H1 (cell line): ENCODE results near the gene GPATCH4. TPM values are rescaled to one million over a fixed set of nuclear protein-coding genes. Genes with fewer than 3 reads are reported as not detected.

Source experiments
- CTCF ChIA-PET: fragments of 300-600 bp; sonication (Branson Sonifier 250); formaldehyde crosslinking; loops from one replicate; lab custom pipeline; 2021; ENCODE audit not compliant: partially characterized antibody; lab: Charles Lee
- POLR2A ChIA-PET: fragments of 300-600 bp; sonication (Branson Sonifier 250); formaldehyde crosslinking; loops from one replicate; lab custom pipeline; 2021; ENCODE audit warnings: inconsistent platforms; ENCODE audit not compliant: partially characterized antibody; lab: Charles Lee
- DNase-seq, 2 experiments: peaks; one replicate each; pipeline versions ENCODE4 v3.0.0 to v3.0.0-alpha.2; 2010 to 2022; ENCODE audit warnings: low spot score in 2 of 2, low read depth in 1 of 2, mixed read lengths in 1 of 2
- FAIRE-seq: peaks from 2 replicates; lab custom pipeline; 2011; peaks lifted over from hg19 to GRCh38; lab: Jason Lieb, UNC
- H2AFZ ChIP-seq: 2 replicates; pipeline ENCODE4 v1.8.1; 2012; ENCODE audit warnings: low read length, inconsistent platforms
- H2AK5ac ChIP-seq: 2 replicates; pipeline ENCODE4 v1.6.1; 2013; ENCODE audit warnings: low read depth, low read length
- H2BK120ac ChIP-seq: replicated peaks from 2 replicates; pipeline ENCODE3; 2013; ENCODE audit warnings: low read depth, low read length, inconsistent platforms
- H2BK12ac ChIP-seq: 2 replicates; pipeline ENCODE4 v1.6.1; 2013; ENCODE audit warnings: low read depth, low read length
- H2BK15ac ChIP-seq: 2 replicates; pipeline ENCODE4 v1.6.1; 2013; ENCODE audit warnings: low read length
- H2BK20ac ChIP-seq: 2 replicates; pipeline ENCODE4 v1.6.1; 2013; ENCODE audit warnings: low read length
- H2BK5ac ChIP-seq: 2 replicates; pipeline ENCODE4 v1.6.1; 2013; ENCODE audit warnings: low read depth, low read length
- H3K14ac ChIP-seq: 2 replicates; pipeline ENCODE4 v1.6.1; 2013; ENCODE audit warnings: inconsistent platforms; ENCODE audit not compliant: insufficient read length
- H3K18ac ChIP-seq: 2 replicates; pipeline ENCODE4 v1.6.1; 2013; ENCODE audit warnings: low read length; ENCODE audit errors: extremely low read depth
- H3K23ac ChIP-seq: 2 replicates; pipeline ENCODE4 v1.6.1; 2013; ENCODE audit warnings: inconsistent platforms; ENCODE audit not compliant: insufficient read length
- H3K23me2 ChIP-seq: 2 replicates; pipeline ENCODE4 v1.6.1; 2013; ENCODE audit warnings: low read depth, low read length
- H3K27ac ChIP-seq: 2 replicates; pipeline ENCODE4 v1.6.1; 2011; ENCODE audit warnings: low read depth, low read length, inconsistent platforms
- H3K27me3 ChIP-seq, 4 experiments: replicated peaks in 1 of 4; 1 replicate in 1 of 4; 2 replicates in 3 of 4; pipeline versions ENCODE4 v1.6.1 to v1.8.1; 2011 to 2013; ENCODE audit warnings: low read length in 3 of 4, mild to moderate bottlenecking in 3 of 4, inconsistent platforms in 2 of 4, mixed read lengths in 2 of 4, moderate library complexity in 1 of 4; ENCODE audit not compliant: control insufficient read depth in 3 of 4, insufficient read depth in 3 of 4; ENCODE audit errors: extremely low read depth in 1 of 4
- H3K36me3 ChIP-seq, 4 experiments: 2 replicates each; pipeline versions ENCODE4 v1.6.1 to v1.8.1; 2011 to 2013; ENCODE audit warnings: mild to moderate bottlenecking in 4 of 4, low read length in 3 of 4, moderate library complexity in 2 of 4, control low read depth in 1 of 4, inconsistent platforms in 1 of 4; ENCODE audit not compliant: insufficient read depth in 4 of 4, control insufficient read depth in 2 of 4
- H3K4ac ChIP-seq: replicated peaks from 2 replicates; pipeline ENCODE3; 2013; ENCODE audit warnings: low read length, low read depth, mixed read lengths, inconsistent platforms; ENCODE audit not compliant: insufficient read length
- H3K4me1 ChIP-seq, 4 experiments: replicated peaks in 1 of 4; 1 replicate in 1 of 4; 2 replicates in 3 of 4; pipeline versions ENCODE4 v1.6.1 to v1.8.1; 2011 to 2013; ENCODE audit warnings: low read length in 3 of 4, inconsistent platforms in 2 of 4, mixed read lengths in 1 of 4; ENCODE audit not compliant: insufficient read depth in 4 of 4, control insufficient read depth in 3 of 4
- H3K4me2 ChIP-seq, 2 experiments: 2 replicates each; pipeline versions ENCODE4 v1.6.1 to v1.8.1; 2011 to 2013; ENCODE audit warnings: low read depth in 2 of 2, low read length in 2 of 2, control low read depth in 1 of 2, inconsistent platforms in 1 of 2, mild to moderate bottlenecking in 1 of 2; ENCODE audit not compliant: insufficient read depth in 1 of 2
- H3K4me3 ChIP-seq, 4 experiments: fragments of 200-600, 300-600 bp in 1 of 4; sonication (generic), shearing (Covaris generic), sonication (Bioruptor Twin) in 1 of 4; 2 replicates each; pipeline versions ENCODE4 v1.5.1 to v1.8.1; 2011 to 2016; ENCODE audit warnings: low read length in 4 of 4, low read depth in 3 of 4, control low read depth in 2 of 4, inconsistent platforms in 2 of 4, mild to moderate bottlenecking in 2 of 4, mixed read lengths in 1 of 4, moderate library complexity in 1 of 4; ENCODE audit not compliant: insufficient read depth in 2 of 4; ENCODE audit errors: extremely low read depth in 1 of 4
- H3K56ac ChIP-seq: replicated peaks from 2 replicates; pipeline ENCODE3; 2013; ENCODE audit warnings: low read depth, mild to moderate bottlenecking, mixed read lengths, low read length, inconsistent platforms; ENCODE audit not compliant: insufficient read length
- H3K79me1 ChIP-seq: 2 replicates; pipeline ENCODE4 v1.6.1; 2013; ENCODE audit warnings: low read depth, low read length, control low read depth
- H3K79me2 ChIP-seq, 2 experiments: 2 replicates each; pipeline versions ENCODE4 v1.6.1 to v1.8.1; 2012 to 2013; ENCODE audit warnings: low read length in 2 of 2, mild to moderate bottlenecking in 2 of 2, inconsistent platforms in 1 of 2; ENCODE audit not compliant: insufficient read depth in 2 of 2, control insufficient read depth in 1 of 2
- H3K9ac ChIP-seq, 4 experiments: replicated peaks in 1 of 4; 1 replicate in 1 of 4; 2 replicates in 3 of 4; pipeline versions ENCODE4 v1.6.1 to v1.8.1; 2011 to 2013; ENCODE audit warnings: low read depth in 3 of 4, low read length in 3 of 4, control low read depth in 2 of 4, mild to moderate bottlenecking in 2 of 4, moderate library complexity in 2 of 4, inconsistent platforms in 1 of 4; ENCODE audit errors: extremely low read depth in 1 of 4
- H3K9me3 ChIP-seq, 2 experiments: 2 replicates each; pipeline versions ENCODE4 v1.6.1 to v1.8.1; 2012 to 2013; ENCODE audit warnings: mild to moderate bottlenecking in 2 of 2, moderate library complexity in 2 of 2, control low read depth in 1 of 2, inconsistent platforms in 1 of 2, low read depth in 1 of 2, low read length in 1 of 2, mixed read lengths in 1 of 2; ENCODE audit not compliant: insufficient read depth in 2 of 2
- H4K20me1 ChIP-seq, 2 experiments: replicated peaks in 1 of 2; 2 replicates each; pipeline versions ENCODE3 to v1.8.1; 2011 to 2013; ENCODE audit warnings: inconsistent platforms in 2 of 2, low read length in 2 of 2, mild to moderate bottlenecking in 1 of 2; ENCODE audit not compliant: insufficient read depth in 2 of 2, control insufficient read depth in 1 of 2
- H4K5ac ChIP-seq: 2 replicates; pipeline ENCODE4 v1.6.1; 2013; ENCODE audit warnings: low read length, low read depth, mixed read lengths, inconsistent platforms; ENCODE audit not compliant: insufficient read length
- H4K8ac ChIP-seq: 2 replicates; pipeline ENCODE4 v1.8.0; 2013; ENCODE audit warnings: mild to moderate bottlenecking, moderate library complexity, low read length, inconsistent platforms; ENCODE audit not compliant: insufficient read depth; ENCODE audit errors: extremely low read depth
- H4K91ac ChIP-seq: replicated peaks from 2 replicates; pipeline ENCODE3; 2013; ENCODE audit warnings: low read length, mixed read lengths, inconsistent platforms; ENCODE audit not compliant: insufficient read length
- BACH1 ChIP-seq: IDR thresholded peaks from 2 replicates; pipeline ENCODE4 v1.6.1; 2012; ENCODE audit warnings: low read length, improper control_type of control experiment
- BCL11A ChIP-seq, 2 experiments: IDR thresholded peaks; one replicate each; pipeline ENCODE4 v1.6.1; 2011; ENCODE audit warnings: low read depth in 2 of 2, low read length in 2 of 2, mild to moderate bottlenecking in 2 of 2
- BRCA1 ChIP-seq: IDR thresholded peaks from 2 replicates; pipeline ENCODE4 v1.6.1; 2012; ENCODE audit warnings: low read depth, low read length, improper control_type of control experiment
- FOSL1 ChIP-seq: IDR thresholded peaks from 2 replicates; pipeline ENCODE4 v1.6.1; 2011; ENCODE audit warnings: mild to moderate bottlenecking, low read depth, low read length, moderate library complexity; ENCODE audit not compliant: insufficient read depth
- HDAC6 ChIP-seq: IDR thresholded peaks from one replicate; pipeline ENCODE4 v1.7.1; 2012; ENCODE audit warnings: low read depth, mild to moderate bottlenecking, inconsistent platforms, low read length, moderate library complexity
- JUN ChIP-seq: IDR thresholded peaks from 2 replicates; pipeline ENCODE4 v1.6.1; 2011; ENCODE audit warnings: low read depth, mild to moderate bottlenecking, improper control_type of control experiment, low read length
- KDM1A ChIP-seq: fragments of 200-600, 300-600 bp; sonication (generic); IDR thresholded peaks from 2 replicates; pipeline ENCODE4 v1.7.1; 2016; ENCODE audit warnings: mild to moderate bottlenecking, low read length, borderline replicate concordance
- KDM4A ChIP-seq: IDR thresholded peaks from one replicate; pipeline ENCODE4 v1.7.1; 2012; ENCODE audit warnings: low read depth, mild to moderate bottlenecking, moderate library complexity, low read length, inconsistent platforms; ENCODE audit not compliant: severe bottlenecking
- RBBP5 ChIP-seq: IDR thresholded peaks from 2 replicates; pipeline ENCODE4 v1.7.1; 2012; ENCODE audit warnings: low read depth, mild to moderate bottlenecking, inconsistent platforms, low read length, moderate library complexity, borderline replicate concordance
- RFX5 ChIP-seq: IDR thresholded peaks from 2 replicates; pipeline ENCODE4 v1.6.1; 2011; ENCODE audit warnings: low read depth, low read length, improper control_type of control experiment, borderline replicate concordance
- TAF7 ChIP-seq: optimal IDR thresholded peaks from 2 replicates; pipeline ENCODE3; 2011; ENCODE audit warnings: low read depth, mild to moderate bottlenecking, inconsistent platforms, low read length, moderate library complexity, borderline replicate concordance
- TBP ChIP-seq: IDR thresholded peaks from 2 replicates; pipeline ENCODE4 v1.6.1; 2011; ENCODE audit warnings: low read depth, low read length, improper control_type of control experiment
- YY1 ChIP-seq: IDR thresholded peaks from 2 replicates; pipeline ENCODE4 v1.6.1; 2011; ENCODE audit warnings: low read depth, mild to moderate bottlenecking, low read length
- ZNF274 ChIP-seq: IDR thresholded peaks from 2 replicates; pipeline ENCODE4 v1.7.0; 2012; ENCODE audit warnings: low read length, borderline replicate concordance; ENCODE audit errors: extremely low read depth
- WGBS, 2 experiments: shearing (Covaris generic) in 1 of 2; methylation state at CpG; one replicate each; pipeline versions ENCODE4 v1.1.6 to v1.1.7; 2013 to 2015; ENCODE audit warnings: low lambda C conversion rate in 2 of 2, mixed read lengths in 2 of 2, inconsistent platforms in 1 of 2, low coverage in 1 of 2, missing lambda C conversion rate in 1 of 2; ENCODE audit not compliant: insufficient replicate concordance in 2 of 2, insufficient coverage in 1 of 2, insufficient read length in 1 of 2; ENCODE audit errors: extremely low coverage in 1 of 2, missing lambda C conversion rate in 1 of 2; 5-methylcytosine and 5-hydroxymethylcytosine counted together
- polyA plus RNA-seq, 7 experiments: library from polyadenylated mRNA; depleted of rRNA in 3 of 7; stranded (reverse) in 5 of 7; unstranded in 2 of 7; fragments of >200 nt in 5 of 7; fragments of 200-250 nt in 2 of 7; gene quantifications; 1 replicate in 5 of 7; 2 replicates in 1 of 7; 4 replicates in 1 of 7; pipeline versions ENCODE4 v1.2.1 to v1.2.3, GENCODE V29; 2011 to 2013; ENCODE audit warnings: missing spikeins in 2 of 7, mixed read lengths in 2 of 7
- total RNA-seq: library from RNA; stranded (reverse); fragmentation: NEBNext Ultra II Directional; extraction: Animal tissue kit (Norgen Biotek cat#: 25700); gene quantifications from 2 replicates; pipeline ENCODE4 v1.2.1, GENCODE V29; 2021

The GPATCH4 gene
- total and polyA plus RNA-seq, 2 of the 8 experiments (the other 6 are each of a cell fraction or from before 2014, with no cell fraction given) = 20.5 to 47.9 TPM

DNA sequence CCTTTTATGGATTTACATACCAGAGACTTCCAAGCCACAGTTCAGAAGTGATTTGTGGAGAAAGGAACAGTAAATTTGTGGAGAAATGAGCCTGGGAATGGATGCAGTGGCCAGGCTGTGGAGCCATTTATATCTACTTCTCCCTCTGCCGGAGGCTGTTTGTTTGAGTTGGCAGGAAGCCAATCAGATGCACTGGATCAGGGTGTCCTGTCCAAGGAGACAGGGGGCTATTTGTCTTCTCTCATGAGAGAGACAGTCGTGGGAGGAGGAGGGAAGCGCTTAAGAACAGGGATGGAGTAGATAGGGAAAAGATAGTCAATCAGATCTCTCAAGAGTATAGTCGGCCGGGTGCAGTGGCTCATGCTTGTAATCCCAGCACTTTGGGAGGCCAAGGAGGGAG, 15.2 kb upstream of the GPATCH4 start:
- no peak overlapping the region for H2BK120ac ChIP-seq
- WGBS, 2 experiments = 81% methylated on average over 5 of the region's 5 CpGs; no CpG with 5 or more reads in 1 of the 2 experiments
- no peak for DNase-seq
- POLR2A ChIA-PET = no interaction called here
- no peaks in the 10 kb centered on the region for H4K20me1 ChIP-seq
- H2AFZ ChIP-seq = no peak overlapping the region
- H3K27me3 ChIP-seq = peaks cover 0 to 17% (median 9%) of the 10 kb centered on the region in 4 experiments; a peak in 4 of 7 replicates
- CTCF ChIA-PET = interaction anchor here (0.6 to 43.0 kb wide), 9 partner anchors 8 to 68 kb away, joined by 3 to 868 read pairs (median 19); partner anchors contain the start of genes BCAN, GPATCH4, NAXE and NES
- H3K79me2 ChIP-seq = no peaks in the 10 kb centered on the region
- H3K56ac ChIP-seq = no peak overlapping the region
- no peak overlapping the region for H3K4ac ChIP-seq
- H3K23ac ChIP-seq = no peak overlapping the region
- H4K8ac ChIP-seq = no peak overlapping the region
- no peak overlapping the region for H3K14ac ChIP-seq
- H3K27ac ChIP-seq = no peak overlapping the region
- no peaks in the 10 kb centered on the region; a peak in 1 of 7 replicates for H3K4me1 ChIP-seq
- H3K9me3 ChIP-seq = no peaks in the 10 kb centered on the region
- no peak overlapping the region for H2BK20ac ChIP-seq
- no peaks in the 10 kb centered on the region for H3K23me2 ChIP-seq
- no peaks in the 10 kb centered on the region for H3K36me3 ChIP-seq
- H3K18ac ChIP-seq = no peak overlapping the region
- H3K9ac ChIP-seq = no peak overlapping the region
- no peak overlapping the region for H2AK5ac ChIP-seq
- FAIRE-seq = no peak
- H2BK12ac ChIP-seq = no peak overlapping the region
- H3K79me1 ChIP-seq = no peaks in the 10 kb centered on the region
- no peak overlapping the region for H2BK5ac ChIP-seq
- H4K5ac ChIP-seq = no peak overlapping the region
- H4K91ac ChIP-seq = no peak overlapping the region
- H3K4me2 ChIP-seq = no peak overlapping the region
- no peak overlapping the region for H2BK15ac ChIP-seq
- no peak overlapping the region for H3K4me3 ChIP-seq
- TF ChIP-seq BRCA1 (no peak), YY1 (no peak), KDM4A (no peak), JUN (no peak), HDAC6 (no peak), TBP (no peak), ZNF274 (no peak), KDM1A (no peak), TAF7 (no peak), BCL11A (IDR thresholded peaks at IDR 0.05; ENCODE audit: low read depth in 2 of 2, low read length in 2 of 2) (no peak), BACH1 (no peak), RBBP5 (no peak), FOSL1 (no peak), RFX5 (no peak)
